ENCODE measurements around the gene MBNL2.

GRCh38 chr13:97411984-97412383 lies 189.9 kb downstream of the MBNL2 start:
- TF ChIP-seq RAD21 (IDR thresholded peaks at IDR 0.05; ENCODE audit: low read depth) (no peak), ZBTB7A (IDR thresholded peaks at IDR 0.05; ENCODE audit: low read depth) (no peak), YY1 (IDR thresholded peaks at IDR 0.05; ENCODE audit: low read depth) (no peak)
- TF ChIP-seq, protein P1, sequence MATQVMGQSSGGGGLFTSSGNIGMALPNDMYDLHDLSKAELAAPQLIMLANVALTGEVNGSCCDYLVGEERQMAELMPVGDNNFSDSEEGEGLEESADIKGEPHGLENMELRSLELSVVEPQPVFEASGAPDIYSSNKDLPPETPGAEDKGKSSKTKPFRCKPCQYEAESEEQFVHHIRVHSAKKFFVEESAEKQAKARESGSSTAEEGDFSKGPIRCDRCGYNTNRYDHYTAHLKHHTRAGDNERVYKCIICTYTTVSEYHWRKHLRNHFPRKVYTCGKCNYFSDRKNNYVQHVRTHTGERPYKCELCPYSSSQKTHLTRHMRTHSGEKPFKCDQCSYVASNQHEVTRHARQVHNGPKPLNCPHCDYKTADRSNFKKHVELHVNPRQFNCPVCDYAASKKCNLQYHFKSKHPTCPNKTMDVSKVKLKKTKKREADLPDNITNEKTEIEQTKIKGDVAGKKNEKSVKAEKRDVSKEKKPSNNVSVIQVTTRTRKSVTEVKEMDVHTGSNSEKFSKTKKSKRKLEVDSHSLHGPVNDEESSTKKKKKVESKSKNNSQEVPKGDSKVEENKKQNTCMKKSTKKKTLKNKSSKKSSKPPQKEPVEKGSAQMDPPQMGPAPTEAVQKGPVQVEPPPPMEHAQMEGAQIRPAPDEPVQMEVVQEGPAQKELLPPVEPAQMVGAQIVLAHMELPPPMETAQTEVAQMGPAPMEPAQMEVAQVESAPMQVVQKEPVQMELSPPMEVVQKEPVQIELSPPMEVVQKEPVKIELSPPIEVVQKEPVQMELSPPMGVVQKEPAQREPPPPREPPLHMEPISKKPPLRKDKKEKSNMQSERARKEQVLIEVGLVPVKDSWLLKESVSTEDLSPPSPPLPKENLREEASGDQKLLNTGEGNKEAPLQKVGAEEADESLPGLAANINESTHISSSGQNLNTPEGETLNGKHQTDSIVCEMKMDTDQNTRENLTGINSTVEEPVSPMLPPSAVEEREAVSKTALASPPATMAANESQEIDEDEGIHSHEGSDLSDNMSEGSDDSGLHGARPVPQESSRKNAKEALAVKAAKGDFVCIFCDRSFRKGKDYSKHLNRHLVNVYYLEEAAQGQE (IDR thresholded peaks at IDR 0.05; ENCODE audit: low read depth) = no peak
